Cerebellar cortex (tissue), 1 donor: ENCODE results near the gene WDR45B.

Experiments used
- DNase-seq: peaks from one replicate; pipeline ENCODE4 v3.0.0-alpha.2; 2015; ENCODE audit warnings: low spot score

Gene WDR45B

DNA sequence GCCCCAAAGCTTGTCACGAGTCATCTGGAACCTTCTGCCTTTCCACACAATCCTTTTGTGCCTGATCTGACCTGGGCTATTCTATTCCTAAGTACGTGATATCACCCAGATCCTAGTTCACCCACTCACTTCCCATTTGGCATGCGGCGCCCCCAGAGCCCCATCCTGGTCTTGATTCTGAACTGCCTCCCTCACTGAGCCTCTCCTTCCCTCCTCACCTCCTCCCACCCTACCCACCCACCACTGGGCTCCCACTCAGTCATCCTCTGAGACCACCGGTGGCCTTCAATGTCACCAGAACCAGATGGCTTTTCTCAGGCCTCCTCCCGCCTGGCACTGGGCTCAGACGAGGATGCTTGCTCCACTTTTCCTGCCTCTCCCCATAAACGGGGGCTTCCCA, 18.5 kb downstream of the WDR45B start:
- DNase-seq = no peak

DNA sequence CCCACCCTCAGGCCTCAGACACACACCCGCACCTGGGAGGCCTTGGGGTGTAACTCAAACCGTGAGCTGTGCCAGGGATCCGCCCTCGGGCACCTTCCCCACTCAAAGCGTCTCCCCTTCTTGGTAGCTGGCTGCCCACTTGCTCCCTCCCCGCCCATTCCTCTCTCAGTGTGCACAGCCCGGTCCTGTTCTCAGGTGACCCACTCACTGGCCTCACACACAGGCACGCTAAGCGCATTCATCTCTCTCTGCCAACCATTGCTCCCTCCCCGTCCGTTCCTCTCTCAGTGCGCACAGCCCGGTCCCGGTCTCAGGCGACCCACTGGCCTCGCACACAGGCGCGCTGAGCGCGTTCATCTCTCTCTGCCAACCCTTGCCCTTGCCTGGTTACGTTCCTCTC, 20.8 kb downstream of the WDR45B start:
- DNase-seq = no peak

DNA sequence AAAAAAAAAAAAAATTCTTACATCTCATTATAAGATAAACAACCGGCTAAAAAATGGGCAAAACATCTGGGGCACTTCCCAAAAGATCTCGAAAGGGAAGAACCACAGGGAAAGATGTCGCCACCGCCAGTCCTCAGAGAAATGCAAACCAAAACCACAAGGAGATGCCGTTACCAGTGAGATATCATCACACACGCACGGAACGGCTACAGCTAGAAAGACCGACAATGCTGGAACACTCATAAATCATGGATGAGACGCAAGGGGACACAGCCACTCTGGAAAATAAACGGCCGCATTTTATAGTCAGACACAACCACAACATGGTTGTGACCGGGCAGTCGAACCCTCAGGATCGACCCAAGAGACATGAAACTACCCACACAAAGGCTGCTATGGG, 24.5 kb downstream of the WDR45B start:
- no peak for DNase-seq

DNA sequence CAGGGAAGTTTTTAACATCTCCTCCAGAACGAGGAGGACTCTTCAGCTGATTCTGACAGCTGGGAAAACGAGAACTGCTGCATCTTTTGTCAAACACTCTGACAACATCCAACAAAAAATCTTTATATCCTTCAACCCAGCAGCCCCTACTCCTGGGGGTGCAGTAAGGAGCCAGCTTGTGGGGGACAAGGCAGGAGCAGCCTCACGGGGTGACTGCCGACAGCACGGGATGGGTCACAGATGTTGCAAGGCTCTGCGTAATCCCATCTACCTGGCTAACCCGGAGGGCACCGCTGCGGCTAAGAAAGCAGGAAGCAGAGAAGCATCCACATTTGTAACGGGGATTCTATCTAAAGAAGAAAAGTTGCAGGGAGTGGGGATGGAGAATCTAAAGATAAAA, 28.6 kb downstream of the WDR45B start:
- DNase-seq = no peak

- DNase-seq = no peak
Observed at GRCh38 chr17:82619211-82619610, 29.0 kb downstream of the WDR45B start.

GRCh38 chr17:82616021-82616711, 32.1 kb downstream of the WDR45B start:
- DNase-seq = no peak

GRCh38 chr17:82615084-82616020, 32.9 kb downstream of the WDR45B start:
- DNase-seq = peak; percentile 39

DNA sequence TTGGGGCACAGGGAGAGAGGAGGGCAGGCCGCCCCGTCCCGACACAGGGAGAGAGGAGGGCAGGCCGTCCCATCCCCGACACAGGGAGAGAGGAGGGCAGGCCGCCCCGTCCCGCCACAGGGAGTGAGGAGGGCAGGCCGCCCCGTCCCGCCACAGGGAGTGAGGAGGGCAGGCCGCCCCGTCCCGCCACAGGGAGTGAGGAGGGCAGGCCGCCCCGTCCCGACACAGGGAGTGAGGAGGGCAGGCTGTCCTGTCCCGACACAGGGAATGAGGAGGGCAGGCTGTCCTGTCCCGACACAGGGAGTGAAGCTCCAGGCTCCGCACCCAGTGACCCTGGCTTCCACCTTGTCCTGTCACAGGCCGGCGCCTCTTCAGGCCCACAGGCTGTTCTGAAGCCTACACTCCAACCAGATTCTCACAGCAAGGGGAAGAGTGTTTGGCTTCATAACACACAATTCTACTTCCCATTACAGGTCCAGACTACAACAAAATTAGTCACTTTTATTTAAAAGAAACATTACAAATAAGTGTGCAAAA, 34.1 kb downstream of the WDR45B start:
- no peak for DNase-seq

DNA sequence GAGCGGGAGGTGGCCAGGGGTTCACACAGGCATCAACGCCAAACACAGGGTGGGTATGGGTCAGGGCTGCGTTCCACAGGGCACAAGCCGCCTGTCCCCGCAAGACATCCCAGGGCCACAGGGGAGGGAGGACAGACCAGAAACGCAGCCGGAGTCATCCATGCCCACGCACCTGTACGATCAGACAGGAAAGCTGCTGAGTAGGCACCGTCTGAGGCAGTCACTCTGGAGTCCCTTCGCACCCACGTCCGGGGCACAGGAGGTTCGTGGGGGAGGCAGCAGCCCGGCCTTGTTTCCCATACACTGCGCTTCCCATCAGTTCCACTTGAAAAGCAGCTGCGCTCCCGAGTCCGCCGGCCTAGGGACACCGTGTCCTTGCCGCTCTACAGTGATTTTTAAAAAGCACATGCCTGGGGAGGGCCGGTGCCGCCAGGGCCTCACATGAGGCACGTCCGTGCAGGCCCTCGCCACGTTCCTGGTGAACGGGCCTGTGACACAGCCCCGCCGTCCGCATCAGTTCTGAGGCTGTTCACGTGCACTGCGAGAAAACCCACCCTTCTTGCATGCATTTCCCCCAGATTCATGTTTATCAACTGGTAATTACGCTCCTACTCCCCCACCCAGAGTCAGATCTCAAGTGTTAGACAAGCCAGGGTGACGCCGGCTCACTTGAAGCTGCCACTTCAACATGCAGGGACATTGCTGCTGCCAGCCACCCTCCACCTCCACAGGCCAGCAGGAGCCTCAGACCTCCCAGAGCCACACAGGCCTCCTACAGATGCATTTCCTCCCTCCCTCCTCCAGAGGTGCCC, 34.8 kb downstream of the WDR45B start:
- no peak for DNase-seq

DNA sequence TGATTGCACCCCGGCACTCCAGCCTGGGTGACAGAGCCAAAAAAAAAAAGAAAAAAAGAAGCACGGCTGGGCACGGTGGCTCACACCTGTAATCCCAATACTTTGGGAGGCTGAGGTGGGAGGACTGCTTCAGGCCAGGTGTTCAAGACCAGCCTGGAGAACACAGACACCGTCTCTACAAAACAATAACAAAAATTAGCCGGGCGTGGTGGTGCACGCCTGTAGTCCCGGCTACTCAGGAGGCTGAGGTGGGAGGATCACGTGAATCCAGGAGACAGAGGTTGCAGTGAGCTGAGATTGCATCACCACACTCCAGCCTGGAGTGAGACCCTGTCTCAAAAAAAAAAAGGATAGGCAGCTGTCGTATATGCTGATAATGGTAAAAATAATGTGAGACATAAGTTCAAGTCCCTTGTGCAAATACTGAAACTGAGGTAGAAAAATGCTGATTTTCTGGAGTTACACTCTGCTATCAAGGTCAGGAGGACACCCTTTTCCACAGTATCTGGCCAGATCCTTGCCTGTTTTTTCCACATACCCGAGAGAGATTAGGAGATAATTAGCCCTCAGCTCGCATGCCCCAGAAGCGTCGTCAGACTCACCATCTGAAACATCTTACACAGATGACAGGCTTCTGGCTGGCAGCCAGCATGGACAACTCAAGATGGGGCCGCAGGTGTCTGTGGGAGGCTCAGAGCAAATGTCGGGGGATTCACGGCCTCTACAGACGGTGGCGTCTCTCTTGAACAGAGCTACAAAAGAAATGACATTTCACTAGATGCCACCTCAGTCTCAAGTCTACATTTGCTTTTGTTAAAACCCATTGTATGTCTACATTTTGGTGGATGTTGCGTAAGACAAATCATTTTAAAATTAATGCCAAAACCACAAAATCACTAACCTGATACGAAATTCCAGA, 36.8 kb downstream of the WDR45B start:
- no peak for DNase-seq

DNA sequence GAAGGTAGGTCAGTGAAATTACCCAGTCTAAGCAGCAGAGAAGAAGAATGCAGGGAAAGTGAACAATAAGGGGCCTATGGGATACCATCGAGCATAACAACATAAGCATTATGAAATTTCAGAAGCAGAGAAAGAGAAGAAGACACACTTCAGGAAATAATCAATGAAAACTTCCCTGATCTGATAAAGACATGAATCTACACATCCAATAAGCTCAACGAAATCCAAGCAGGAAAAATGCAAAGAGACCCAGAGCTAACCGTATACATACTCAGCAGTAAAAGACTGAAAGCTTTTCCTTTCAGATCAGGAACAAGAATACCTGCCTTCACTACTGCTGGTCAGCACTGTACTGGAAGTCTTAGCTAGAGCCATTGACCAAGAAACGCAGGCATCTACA, 38.6 kb downstream of the WDR45B start:
- no peak for DNase-seq

DNA sequence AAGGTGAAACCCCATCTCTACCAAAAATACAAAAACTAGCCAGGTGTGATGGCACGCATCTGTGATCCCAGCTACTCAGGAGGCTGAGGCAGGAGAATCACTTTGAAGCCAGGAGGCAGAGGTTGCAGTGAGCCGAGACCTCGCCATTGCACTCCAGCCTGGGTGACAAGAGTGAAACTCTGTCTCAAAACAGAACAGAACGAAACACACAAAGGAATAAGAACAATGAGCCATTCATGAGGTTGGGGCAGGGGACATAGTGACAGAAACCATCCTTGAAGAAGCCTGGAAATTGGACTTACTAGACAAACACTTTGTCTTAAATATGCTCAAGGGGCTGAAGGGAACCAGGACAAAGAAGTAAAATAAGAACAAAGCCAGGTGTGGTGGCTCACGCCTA, 39.4 kb downstream of the WDR45B start:
- DNase-seq = no peak

- DNase-seq = no peak
Observed at GRCh38 chr17:82605939-82606600, 42.2 kb downstream of the WDR45B start.

DNA sequence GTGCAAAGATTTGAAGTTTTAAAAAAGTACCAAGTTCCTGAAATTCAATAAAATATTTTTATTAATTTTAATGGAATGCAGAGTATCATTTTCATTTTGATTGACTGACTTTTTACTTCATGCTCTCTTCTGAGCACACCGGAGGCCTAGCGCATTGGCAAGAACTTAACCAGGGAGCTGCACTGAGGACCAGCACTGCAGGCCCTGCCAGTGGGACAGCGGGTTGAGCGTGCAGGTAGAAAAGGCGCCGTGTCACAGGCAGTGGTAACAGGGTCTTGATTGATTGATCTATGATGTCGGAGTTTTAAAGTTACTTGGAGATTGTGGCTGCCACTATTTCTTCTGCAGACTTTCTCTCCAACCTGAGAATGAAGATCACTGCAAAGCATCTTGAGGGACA, 43.7 kb downstream of the WDR45B start:
- DNase-seq = no peak

DNA sequence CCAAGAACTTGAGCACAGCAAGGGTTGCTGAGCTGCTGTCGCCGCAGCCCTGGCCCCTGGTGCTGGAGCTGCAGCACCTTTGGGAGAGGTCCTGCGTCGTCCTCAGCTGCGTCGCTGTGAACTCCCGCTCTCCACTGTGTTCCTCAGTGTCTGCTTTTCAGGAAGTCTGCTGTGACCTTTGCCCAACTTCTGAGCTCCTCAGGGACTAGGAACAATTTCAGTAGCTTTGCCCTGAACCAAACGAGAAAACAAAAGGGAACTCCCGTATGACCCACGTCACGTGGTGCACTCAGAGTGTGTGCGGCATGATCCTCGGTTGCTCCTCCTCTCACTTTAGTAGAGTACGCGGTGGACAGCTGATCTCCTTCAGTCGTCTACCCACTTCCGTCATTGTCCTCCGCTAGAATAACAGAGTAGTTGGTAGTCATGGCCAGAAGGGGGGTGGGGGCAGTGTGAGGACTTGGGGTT, 44.2 kb downstream of the WDR45B start:
- DNase-seq = no peak

DNA sequence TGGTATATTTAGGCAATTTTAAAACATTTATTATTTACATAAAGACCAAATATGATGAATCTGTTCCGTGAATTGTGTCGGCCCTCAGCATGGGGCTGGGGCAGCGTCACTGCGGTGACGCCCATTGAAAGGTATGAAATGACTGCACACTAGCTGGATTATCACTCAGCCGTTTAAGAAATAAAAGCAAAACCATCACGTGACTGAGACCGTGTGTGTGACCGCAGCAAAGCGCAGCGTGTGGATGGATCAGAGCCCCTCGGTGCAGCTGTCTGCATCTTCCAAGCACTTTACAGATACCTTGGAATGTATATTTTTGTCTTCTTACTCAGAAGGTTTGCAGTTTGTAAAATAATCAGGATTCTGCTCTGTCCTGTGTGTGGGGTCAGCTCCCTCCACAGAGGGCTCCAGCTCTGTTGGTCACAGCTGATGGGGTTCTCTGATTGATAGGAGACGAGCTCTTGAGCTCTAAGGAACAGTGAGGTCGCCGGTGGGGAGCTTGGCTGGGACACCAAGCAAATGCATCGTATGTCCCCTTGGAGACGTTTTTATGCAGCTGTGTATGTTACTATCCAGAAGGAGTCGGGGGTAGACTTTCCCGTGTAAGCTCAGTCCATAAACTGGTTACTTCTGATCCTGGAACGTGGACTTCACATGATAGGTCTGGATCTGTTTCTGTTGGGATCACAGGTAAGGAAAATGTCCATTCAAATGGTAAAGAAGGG, 45.1 kb downstream of the WDR45B start:
- DNase-seq = no peak

DNA sequence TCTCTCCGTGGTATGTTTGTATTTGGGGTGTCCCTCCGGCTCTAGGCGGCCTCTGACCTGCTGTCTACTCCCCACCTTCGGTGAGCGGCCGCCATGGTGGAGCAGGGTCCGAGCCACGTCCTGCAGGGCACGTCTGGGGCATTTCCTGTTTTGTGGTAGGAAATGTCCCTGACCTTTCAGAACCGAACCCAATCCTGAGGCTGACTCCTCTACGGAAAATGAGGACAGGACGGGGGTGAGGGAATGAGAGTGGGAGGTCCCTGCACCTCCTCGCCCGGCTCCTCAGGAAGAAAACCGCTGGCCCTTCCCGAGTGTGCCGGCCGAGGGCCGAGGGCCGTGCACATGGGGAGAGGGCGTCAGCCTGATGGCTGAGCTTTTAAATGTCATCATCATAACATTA, 45.8 kb downstream of the WDR45B start:
- DNase-seq = no peak

DNA sequence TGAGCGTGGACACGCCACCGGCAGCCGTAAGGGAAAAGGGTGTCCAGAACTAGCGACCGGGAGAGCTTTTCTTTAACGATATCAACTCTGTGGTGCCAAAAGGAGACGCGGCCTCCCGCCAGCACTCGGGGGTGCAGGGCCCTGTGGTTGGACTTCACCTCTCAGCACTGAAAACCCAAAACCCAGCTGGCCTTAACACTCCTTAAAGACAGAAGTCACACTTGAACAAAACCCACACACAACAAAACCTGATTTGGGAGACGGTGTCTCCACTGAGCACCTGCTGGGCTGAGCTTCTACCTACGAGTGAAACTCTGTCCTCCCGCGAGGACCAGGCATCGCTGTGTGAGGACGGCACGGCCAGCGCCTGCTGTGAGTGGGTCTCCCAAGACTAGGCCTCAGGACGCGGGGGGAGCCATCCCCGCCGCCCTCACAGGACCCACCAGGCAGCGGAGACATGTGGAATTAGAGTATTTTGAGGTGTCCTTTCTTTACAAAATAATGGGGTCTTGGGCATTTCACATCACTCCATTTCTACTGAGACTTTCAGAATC, 46.7 kb downstream of the WDR45B start:
- no peak for DNase-seq

DNA sequence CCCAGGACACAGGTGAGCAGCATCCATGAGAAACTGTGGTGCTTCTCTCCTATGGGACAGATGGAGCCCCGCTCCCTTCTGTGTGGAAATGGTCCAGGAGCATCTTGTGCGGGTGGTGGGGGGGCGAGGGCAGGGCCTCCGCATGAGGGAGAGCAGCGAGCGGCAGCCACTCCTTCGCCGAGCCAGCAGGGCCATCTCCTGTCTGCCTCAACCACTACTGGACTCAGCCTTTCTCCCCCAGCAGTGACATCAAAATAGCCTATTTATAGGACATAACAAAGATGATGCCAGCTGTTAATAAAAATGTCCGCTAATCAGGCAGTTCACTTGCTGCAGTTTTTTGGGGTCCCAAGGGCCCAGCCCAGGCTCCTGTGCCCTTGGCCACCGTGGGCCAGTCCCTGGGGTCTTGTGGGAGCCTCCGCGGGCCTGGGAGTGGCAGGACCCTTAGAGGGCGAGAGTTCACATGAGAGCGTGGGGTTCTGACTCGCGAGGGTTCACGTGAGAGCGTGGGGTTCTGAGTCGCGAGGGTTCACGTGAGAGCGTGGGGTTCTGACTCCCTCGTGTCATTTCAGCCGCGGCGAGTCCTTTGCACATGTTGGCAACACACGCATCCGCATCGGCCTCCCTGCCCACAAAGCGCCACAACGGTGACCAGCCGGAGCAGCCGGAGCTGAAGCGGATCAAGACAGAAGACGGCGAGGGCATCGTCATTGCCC, 47.4 kb downstream of the WDR45B start:
- DNase-seq = no peak
